HG02571 (cell line): ENCODE data around the gene GRID1.

Experiments
- ATAC-seq: cut with Tn5 transposase; IDR thresholded peaks from one replicate; pipeline ENCODE4 v1.9.1; 2021; ENCODE audit warnings: mild to moderate bottlenecking, moderate library complexity; ENCODE audit not compliant: unreplicated experiment

Gene GRID1

DNA sequence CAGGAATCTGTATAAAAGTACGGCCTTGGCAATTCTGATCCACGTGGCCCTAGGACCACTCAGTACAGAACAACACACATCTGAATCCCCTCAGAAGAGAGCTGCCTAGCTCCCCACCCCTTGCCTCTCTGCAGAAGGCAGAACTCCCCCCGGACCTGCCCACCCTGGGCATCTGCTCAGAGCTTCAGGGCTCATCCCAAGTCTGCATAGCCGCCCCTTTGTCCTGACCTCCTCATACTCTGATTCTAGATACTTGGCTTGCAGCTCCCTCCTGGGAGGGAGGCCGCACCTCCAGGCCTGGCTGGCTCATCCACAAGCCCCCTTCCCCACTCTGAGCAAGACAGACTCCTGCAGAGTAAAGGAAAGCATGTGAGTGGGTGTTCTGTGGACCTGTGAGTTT, 49.6 kb downstream of the GRID1 start:
- ATAC-seq = no peak

DNA sequence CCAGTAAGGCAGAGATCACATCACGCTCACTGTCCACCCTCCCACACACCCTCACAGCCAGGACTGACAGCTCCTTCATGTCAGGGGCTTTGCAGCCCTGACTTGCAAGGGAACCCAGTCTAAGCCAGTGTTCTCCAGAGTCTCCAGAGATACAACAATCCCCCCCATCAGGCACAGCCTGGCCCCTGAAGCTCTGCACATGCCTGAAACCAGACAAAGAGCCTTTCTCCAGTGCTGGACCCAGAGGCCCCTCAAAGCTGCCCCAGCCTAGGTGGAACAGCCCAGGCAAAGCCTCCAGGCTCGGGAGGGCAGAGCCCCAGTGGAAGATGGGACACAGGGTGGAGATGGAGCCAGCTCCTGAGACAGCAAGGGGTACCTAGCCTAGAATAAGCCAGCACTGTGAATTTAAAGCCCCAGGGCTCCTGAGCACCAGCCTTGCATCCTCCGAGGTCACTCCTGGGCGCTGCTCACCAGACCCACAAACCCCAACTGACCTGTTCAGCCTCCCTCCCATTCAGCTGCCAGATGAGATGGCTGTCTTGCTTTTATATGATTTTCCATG, 50.2 kb downstream of the GRID1 start:
- ATAC-seq = no peak

DNA sequence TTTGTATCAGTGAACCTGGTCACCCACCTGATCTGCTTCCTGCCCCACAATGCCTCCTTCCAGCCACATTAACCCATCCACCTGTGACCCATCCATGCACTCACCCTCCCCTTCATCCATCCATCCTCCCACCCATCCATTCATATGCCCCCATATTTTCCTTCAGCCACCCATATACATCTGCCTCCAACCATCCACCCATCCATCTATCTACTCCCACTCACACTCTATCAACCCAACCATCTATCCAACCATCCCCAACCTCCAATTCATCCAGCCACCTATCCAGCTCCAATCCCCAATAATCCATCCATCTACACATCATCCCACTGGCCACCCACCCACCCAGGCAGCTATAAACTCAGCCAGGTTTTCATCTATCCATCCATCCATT, 51.0 kb downstream of the GRID1 start:
- no peak for ATAC-seq

DNA sequence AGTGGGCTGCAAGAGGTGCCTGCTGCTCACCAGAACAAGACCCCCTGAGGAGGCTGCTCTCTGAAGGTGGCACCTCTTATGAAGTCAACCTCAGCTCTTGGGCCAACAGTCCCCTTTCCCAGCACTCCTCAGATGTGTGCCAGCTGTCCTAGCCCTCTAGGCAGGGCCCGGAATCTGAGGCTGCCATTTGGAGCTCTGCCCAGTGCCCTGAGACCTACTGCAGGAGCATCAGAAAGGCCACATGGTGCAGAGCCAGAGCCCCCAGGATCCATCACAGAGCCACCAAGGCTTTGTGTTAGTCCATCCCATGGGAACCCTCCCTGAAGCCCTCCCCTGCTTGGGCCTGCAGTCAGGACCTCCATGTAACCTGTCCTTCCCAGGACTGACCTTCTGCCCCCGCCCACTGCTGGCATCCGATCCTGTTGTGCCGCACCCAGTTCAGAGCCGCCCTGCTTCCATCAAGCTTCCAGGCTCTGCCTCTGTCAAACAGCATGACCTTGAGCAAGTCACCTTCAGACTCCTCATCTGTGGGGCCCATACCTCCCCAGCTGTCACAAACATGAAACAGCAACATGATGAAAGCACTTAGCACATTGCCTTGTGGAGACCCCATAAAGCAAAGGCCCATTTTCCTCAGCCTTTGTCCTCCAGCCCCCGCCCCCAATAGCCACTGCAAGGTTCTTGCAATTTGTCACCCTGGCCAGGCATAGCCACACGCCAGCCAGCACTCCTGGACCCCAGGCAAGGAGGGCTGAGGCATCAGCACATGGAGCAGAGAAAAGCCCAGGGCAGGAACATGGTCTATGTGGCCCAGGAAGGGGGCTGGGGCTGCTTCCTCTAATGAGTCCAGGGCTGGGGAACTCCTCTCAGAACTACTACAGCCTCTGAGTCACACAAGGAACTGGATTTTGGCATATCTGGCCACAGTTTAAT, 51.7 kb downstream of the GRID1 start:
- no peak for ATAC-seq

DNA sequence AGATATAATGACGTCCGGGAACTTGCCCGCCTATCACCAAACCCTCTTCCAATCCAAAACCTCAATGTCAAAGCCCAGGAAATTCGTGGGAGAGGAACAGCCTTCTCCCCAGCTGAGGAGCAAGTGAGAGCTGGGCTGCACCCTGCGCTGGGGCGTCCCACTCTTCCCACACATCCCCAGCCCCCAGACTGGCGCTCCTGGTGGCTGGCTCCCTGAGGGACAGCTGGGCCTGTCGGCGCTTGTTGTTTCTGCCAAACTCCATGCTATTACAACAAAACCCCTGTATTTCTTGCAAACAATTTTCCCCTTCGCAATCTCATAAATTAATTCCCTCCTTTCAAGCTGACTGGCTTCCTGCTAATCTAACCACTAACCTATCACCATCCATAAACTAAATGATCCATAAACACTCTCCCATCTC, 53.0 kb downstream of the GRID1 start:
- no peak for ATAC-seq

DNA sequence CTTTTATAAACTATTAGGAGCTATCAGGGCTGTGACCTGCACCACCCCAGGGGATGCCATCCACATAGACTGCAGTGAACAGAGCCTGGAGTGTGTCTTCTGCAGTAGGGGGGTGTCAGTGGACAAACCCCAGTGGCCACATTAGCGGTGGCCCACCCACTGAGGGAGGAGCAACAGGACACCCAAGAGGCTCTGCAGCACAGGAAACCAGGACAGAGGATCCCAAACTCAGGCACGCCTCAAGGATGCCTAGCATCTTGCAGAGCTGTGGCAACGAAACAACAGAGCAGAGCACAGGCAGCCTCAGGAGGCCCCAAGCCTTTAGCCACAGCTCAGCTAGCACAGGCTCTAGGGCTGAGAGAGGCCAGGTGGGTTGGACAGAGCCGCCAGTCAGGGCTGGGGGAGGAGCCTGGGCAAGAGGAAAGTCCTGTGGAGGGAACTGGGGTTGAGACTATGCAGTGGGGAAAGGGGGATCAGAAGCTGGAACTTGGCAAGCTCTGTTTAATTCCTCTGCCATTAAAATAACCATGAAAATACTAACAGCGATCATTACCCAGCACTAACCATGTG, 53.8 kb downstream of the GRID1 start:
- ATAC-seq = no peak

DNA sequence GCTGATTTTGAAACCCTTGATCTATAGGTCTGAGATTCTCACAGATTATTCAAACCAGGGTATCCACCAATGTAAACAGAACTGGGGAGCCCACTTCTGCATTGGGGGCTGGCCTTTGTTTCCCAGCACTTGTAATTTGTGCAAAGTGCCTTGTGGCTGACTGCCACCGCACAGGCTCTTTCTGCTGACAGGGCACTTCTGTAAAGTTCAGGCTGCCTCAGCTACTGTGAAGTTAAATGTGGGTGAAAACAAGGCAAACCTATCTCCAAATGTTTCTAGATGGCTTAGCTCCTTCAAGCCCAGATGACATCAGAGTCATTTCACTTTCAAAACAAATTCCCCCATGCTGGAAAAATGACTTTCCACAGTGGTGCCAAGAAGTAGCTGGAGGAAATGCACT, 54.7 kb downstream of the GRID1 start:
- ATAC-seq = no peak

DNA sequence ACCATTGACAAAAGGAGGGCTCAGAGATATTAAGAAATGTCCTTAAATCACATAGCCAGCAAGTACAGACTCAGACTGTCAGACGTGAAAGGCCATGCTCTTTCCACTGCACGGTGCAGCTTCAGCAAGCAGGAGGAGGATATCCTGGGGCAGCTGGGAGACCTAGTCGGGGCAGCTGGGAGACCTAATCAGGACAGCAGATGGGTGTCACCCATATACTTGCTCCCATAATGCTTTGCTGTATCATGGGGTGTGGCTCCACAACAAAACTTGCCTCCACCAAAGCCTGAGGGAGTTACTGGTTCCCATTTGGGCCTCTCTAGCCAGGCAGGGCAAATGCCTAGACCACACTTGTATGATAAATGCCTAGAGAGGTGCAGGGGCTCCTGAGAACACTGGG, 55.4 kb downstream of the GRID1 start:
- no peak for ATAC-seq

DNA sequence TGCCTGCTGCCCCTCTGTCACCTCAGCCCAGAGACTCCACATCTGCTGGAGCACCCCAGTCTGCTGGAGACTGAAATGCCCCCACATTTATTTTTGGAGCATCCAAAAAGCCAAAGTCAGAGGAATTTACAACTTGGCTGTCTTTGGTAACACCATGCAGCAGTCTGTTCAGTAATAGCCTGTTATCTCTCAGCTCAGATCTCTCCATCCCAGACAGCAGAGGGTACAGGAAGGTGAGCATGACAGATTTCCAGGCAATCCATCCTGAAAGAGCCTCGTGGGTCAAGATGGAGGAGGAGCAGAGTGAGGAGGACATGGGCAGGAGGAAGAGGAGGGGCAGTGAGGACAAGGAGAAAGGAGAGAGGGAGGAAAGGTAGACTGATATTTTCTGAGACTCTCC, 55.9 kb downstream of the GRID1 start:
- no peak for ATAC-seq

DNA sequence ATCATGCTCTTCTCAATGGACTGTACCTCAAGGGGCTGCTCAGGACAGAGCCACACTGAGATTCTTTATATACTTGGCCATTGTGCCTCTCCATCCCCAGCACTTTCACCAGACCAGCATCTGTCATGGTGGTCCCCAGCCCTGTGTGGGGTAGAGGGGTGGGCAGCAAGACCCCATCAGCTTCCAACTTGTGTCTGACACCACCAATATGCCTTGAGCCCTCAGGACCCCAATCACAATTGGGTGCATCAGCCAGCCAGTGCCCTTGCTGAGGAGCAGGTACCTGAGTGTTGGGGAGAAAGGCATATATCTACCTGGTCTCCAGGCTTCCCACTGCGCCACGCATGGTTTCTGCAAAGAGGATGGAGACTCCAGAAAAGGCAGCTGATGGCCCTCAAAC, 56.3 kb downstream of the GRID1 start:
- ATAC-seq = no peak

DNA sequence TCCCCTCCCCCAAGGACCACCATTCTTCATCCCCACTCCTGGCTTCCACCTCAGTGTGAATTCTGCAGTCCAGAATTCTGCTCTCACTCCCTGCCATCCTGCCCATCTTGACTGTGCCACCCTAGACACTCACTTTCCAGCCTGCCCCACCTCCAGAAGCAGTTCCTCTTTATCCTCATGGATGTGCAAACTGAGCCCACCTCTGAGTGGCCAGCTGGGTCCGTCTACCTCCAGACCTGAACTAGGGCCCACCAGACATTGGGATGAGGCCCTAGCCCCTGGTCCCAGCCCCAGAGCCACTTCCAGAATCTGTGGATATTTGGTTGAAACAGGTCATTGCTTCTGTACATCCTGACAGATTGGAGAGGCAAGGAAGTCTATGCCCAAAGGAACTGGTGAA, 58.5 kb downstream of the GRID1 start:
- no peak for ATAC-seq

DNA sequence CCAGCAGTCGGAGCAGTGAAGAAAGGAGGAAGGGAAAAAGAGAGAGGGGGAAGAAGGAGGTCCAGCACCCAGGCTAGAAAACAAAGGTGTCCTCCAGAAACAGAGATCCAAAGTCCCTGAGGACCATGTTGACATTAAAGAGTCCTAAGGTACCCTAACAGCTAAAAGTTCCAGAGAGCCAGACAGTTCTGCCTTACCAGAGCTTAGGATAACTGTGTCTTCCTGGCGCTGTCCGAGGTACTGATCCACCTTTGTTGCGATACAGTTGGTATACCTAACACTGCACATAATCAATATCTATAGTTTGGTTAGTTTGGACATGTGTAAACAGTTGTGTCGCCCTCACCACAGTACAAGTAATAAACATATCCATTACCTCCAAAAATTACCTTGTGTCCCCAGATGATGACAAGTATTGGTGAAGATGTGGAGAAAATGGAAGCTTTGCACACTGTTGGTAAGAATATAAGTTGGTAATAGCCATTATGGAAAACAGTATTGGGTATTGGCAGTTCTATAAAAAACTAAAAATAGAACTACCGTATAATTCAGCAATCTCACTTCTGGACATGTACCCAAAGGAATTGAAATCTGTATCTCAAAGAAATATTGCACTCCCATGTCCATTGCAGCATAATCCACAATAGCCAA, 59.8 kb downstream of the GRID1 start:
- no peak for ATAC-seq

DNA sequence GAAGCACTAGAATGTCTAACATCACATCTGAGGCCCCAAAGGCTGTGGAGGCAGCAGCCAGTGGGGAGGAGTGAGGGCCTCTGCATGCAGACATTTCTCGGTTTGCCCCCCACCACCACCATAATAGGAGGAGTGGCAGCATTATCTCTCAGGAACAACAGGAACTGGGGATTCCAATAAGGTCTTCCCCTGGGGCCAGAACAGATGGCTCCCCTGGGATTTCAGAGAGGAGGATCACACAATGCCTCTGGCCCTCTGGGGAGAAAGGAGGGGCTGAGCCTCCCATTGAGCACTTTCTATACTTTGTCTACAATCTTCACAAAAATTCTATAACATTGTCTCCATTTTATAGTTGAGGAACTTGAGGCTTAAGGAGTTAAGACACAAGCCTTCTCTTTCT, 61.1 kb downstream of the GRID1 start:
- no peak for ATAC-seq

DNA sequence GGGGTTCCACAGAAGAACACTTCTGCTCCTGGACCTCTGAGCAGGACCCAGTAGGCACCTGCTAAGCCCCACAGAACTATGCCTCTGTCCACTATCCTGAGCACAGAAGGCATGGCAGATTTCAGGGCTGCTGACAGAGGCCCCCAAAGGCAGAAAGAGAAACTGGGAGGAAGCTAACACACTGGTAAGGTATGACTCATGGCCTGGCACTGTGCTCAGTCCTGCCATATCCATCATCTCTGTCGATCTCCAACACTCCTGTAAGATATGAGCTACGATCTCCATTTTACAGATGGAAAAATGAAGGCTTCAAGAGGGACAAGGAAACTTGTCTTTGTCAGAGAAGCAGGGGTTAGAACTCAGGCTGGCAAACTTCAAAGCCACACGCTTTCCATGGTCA, 62.2 kb downstream of the GRID1 start:
- no peak for ATAC-seq

DNA sequence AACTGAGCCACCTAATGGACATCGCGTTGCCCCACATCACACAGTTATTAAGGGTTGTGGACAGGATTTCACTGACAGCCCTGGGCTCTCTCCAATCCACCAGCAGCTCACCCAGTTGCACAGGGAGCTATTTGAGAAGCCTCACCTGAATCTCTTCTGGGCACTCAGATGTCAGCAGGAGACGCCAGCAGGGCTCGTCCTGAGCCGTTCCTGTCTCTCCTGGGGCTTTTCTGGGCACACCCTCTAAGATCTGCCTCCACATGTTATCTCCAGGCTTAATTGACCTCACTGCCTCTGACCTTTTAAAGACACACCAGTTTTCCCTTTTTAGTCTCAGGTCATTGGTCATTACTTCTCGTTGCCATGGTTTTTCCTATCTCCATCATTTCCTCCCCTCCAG, 63.0 kb downstream of the GRID1 start:
- ATAC-seq = no peak

DNA sequence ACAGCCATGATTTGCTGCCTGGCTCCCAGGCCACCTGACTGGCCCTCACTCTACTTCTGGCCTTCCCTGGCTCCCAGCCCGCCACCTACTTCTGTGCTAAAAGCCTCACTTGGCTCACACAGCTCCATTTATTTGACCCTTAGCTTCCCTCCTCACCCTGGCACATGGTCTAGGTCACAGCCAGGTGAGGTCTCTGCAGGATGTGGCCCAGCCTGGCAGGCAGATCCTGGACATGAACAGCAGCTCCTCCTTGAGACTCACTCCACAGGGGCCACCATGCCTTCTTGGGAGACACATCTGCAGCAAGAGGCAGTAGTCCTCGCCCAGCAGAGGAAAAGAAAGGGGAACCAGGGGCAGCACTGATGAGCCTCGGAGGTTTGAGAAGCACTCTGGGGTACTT, 64.6 kb downstream of the GRID1 start:
- no peak for ATAC-seq

DNA sequence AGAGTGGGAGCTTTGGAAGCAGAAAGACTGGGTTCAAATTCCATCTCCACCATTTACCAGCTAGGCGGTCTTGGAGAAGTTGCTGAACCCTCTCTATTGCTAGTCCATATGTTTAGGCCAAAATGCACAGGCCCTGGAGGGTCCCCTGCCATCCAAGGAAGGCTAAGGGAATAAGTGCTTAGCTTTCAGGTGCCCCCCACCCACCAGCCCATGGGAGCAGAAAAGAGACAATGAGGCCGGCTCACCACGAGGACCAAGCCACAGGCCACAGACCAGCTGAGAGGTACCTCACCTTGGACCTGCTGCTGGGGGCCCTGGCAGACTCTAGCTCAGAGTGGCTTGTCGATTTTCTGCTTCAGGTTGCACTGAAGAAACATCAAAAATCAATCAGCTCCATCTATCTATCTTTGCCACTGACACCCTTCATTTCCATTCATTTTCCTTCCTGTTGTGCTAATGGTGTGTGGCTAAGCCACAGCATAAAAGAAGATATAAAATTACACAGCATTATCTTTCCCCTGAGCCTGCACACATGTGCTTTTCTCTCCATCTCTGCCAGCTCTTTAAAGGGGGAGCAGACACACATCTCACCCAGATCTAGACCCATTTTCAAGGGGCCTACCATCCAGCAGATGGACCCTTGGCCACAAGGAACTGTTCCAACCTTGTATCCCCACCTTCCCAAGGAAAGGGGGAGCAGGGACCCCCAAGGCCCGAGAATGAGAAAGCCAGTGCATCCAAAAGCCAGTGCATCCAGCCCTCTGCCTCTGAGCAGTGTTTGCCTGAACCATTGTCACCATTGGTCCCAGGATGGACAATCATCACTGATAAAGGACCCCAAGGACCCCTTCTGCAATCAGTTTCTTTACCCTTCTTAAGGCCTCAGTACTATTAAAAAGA, 65.4 kb downstream of the GRID1 start:
- ATAC-seq = no peak

DNA sequence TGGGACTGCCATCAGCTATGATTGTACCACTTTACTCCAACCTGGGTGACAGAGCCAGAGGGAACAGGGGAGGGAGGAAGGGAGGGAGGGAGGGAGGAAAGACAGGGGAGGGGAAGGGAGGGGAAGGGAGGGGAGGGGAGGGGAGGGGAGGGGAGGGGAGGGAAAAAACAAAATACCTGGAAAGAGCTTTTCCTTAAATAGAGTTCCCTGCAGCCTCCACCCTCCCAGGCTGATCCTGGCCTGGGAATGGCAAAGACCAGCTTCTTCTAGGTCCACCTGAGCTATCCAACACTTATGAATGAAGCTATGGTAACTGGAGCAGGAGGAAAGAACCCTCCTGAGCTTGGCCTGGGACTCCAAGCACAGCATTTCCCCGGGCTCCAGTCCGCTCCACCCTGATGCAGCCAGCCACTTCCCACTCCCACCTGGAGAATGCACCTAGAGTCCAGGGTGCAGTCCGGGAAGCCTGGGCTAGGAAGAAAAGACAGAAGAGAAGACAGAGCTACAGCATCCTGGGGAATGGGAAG, 66.1 kb downstream of the GRID1 start:
- ATAC-seq = no peak

DNA sequence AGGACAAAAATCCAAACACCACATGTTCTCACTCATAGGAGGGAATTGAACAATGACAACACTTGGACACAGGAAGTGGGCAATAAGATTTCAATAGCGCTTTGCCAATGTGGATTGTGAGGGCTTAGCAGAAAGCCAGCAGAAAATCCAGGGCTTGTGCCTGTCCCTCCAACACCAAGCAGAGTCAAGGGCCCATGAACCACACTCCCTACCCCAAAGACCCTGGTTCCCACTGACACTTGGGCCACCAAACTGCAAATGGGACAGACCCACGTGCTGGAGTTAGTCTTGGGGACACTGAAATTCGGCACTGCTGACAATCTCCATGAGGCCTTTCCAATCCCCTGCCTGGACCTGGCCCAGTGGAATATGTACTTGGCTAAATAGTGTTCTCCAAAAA, 67.0 kb downstream of the GRID1 start:
- ATAC-seq = no peak

DNA sequence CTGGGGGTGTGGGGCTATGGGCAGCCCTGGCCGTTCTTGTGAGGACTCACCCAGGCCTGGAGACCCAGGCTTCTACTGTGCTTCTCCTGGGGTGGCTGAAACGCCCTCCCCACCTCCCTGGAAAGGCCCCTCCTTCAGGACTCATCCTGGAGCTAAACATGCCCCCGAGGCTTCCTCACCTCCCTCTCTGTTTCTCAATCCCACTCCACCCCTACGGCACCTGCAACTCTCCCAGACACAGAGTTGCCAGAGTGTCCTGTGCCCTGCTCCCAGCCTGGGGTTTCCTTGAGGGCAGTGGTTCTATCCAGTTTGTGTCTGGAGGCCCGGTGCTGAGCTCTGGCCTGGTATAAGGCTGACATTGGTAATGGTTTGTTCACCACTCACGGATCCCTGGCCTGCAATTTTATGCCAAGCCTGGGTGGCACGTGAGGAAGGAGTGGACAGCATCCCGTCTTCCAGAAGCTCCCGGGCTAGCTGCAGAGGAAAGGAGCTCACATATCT, 68.0 kb downstream of the GRID1 start:
- ATAC-seq = no peak
